ENCODE results near the gene LRRK2.
"Not testable (repeated sequence)": the region's sequence is repeated elsewhere in the genome, so short reads cannot be mapped to it uniquely, and the experiment has no call there.

LRRK2 gene

DNA sequence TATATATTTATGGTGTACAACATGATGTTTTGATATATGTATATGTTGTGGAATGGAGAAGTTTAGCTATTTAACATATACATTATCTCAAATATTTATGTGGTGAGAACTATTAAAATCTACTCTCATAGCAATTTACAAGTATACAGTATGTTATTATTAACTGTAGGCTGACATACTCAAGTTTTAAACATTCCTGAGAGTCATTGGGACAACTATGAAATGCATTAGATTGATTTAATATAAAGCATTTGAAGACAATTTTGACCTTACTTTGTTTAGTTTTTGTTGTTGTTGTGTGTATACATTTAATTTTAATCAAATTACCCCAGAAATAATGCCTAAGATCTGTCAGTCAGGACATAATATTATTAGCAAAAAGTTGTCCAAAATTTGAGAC is 99.5 kb downstream of the LRRK2 start:
- no peak for DNase-seq

- DNase-seq, result peak; percentile 25
Measured at GRCh38 chr12:40325349-40325960, 100.7 kb downstream of the LRRK2 start.

DNA sequence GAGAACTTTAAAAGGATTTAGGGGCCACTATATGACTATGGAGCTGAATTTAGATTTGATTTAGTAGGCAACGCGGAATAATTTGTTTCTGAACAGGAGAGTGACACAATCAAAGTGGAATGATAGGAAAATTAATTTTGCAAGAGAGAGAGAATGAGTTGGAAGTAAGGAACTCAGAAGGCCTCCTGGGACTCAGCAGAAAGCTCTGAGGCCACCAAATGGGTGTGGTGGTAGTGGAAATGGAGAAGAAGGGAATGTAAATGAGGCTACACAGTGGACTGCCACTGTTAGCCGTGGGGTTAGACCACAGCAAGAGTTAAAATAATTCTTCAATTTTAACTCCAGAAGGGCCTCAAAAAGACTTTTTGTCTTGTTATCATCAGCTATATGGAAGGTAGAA is 102.7 kb downstream of the LRRK2 start:
- no peak for DNase-seq

DNA sequence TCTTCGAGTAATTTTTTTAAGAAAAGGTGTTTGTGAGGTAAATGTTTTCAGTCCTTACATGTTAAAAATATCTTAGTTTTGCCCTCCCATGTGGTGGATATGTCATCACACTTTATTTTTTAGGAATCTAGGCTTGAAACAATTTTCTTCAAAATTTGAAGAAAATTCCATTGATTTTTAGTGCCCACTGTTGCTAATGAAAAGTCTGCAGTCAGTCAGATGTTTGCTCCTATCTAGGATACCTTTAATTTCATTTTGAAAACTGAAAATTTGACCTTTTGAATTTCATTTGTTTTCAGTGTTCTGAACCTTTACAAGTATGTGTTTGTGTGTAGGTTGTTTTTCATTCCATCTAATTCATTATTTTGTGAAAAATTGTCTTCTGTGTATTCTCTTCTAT is 105.4 kb downstream of the LRRK2 start:
- no peak for DNase-seq

GRCh38 chr12:40331886-40332285 is 107.1 kb downstream of the LRRK2 start:
- no peak for DNase-seq

DNA sequence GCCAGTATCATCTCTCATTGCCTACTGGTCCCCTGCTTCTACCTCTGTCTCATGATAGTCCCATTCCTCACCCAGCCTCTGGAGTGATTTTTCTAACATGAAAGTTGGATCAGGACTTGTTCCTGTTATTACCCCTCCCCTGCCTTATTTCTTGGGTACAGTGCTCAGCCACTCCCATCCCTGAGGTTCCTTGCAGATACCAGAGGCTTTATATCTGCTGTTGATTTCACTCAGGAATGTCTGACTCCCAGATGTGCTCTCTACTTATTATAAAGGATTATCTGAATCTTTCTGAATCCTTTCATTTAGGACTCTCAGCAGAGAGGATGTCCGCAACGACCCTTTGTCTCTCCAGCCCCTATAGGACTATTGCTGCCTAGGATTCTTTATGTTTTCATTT is 111.2 kb downstream of the LRRK2 start:
- no peak for DNase-seq

DNA sequence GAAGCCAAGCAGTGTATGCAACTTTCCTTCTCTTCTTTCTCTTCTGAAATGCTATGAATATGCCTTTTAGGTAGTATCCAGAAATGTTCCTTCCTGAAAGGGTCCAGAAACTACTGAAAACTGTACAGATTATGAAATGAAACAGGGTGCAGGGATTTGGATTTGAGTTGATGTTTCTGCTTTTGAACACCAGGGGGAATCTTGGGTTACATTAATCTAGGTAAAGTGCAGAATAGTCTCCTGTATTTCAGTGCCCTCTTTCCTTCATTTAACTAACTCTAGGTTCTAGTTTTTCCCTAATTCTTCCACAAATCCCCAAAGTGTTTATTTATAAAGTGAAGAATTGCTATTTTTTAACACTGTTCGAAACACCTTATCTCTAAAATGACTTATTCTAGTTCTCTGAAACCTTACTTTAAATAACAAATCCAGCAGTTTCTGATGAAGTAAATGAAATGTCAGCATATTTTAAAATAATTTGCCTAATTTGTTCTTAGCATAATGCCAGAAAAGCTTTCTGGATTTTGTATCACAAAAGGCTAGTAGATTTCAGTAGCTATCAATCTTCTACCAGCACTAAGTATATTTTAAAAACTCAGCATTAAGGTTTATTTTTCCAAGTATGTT is 111.9 kb downstream of the LRRK2 start:
- peak; percentile 6 for DNase-seq

GRCh38 chr12:40338071-40338470 is 113.3 kb downstream of the LRRK2 start:
- no peak for DNase-seq

DNA sequence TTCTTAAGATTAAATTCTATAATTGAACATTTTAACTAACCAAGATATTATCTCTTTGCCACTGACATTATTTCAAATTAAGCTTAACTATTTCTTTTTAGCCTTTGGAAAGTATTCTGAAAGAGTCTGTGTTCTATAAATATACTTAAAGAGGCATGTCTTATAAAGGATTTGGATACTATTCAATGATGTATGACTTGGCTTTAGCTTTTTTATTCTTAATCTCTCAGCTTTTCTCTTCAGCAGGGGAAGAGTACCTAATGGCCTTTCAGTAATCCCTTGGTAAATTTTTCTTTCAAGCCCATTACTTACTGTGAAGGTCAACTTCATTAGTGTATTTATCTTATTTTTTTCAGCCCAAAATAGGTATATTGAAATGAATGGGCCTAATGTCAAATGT is 113.8 kb downstream of the LRRK2 start:
- no peak for DNase-seq

- DNase-seq, result no peak
Measured at GRCh38 chr12:40342010-40342409, 117.2 kb downstream of the LRRK2 start.

DNA sequence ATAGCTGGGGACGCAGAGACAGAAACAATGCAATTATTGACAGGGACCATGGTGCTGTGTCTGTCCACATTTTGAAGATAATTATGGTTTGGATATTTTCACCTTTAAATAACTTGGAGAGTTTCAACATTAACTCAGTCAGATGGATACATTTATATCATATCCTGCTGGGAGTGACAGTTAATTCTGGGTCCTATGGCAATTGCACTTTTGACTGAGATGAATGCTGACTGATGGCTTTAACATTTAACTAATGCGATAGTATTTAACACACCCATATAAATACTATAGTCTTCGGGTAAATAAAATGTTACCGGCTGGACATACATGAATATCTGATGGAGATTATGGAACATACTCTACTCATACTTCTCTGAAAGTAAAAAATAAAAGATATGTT is 118.3 kb downstream of the LRRK2 start:
- no peak for DNase-seq

GRCh38 chr12:40344312-40344711 is 119.5 kb downstream of the LRRK2 start:
- no peak for DNase-seq

GRCh38 chr12:40351976-40352375 is 127.2 kb downstream of the LRRK2 start:
- DNase-seq, result no peak

DNA sequence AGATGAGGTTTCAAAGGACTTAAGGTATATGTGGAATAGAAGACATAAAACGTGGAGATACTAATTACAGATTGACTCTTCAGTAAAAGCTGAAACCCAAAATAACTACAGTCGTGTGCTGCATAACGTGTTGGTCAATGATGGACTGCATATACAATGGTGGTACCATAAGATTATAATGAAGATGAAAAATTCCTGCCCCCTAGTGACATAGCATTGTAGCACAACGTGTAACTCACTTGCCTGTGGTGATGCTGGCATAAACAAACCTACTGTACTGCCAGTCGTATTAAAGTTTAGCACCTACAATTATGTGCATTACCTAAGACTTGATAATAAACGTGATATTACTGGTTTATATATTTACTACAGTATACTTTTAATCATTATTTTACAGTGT is 150.3 kb downstream of the LRRK2 start:
- no peak for DNase-seq

DNA sequence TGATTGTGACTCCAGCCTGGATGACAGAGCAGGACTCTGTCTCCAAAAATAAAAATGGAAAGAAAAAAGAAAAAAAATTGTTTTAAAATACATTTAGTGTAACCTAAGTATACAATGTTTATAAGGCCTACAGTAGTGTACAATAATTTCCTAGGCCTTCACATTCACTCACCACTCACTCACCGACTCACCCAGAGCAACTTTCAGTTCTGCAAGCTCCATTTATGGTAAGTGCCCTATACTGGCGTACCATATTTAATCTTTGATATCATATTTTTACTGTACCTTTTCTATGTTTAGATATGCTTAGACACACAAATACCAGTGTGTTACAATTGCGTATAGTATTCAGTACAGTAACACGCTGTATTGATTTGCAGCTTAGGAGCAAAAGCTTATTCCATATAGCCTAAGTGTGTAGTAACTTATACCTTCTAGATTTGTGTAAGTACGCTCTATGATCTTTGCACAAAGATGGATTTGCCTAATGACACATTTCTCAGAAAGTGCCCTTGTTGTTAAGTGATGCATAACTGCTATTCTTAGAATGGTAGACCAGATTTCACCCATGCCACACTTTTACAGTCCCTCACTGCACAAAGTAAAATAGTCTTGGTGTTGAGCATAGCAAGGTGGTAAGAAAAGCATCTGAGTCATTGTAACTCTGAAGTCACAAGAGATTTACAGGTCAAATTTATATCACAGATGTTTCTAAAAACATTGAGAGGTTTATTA is 151.9 kb downstream of the LRRK2 start:
- DNase-seq, result no peak

- no peak for DNase-seq
Measured at GRCh38 chr12:40378691-40379090, 153.9 kb downstream of the LRRK2 start.

DNA sequence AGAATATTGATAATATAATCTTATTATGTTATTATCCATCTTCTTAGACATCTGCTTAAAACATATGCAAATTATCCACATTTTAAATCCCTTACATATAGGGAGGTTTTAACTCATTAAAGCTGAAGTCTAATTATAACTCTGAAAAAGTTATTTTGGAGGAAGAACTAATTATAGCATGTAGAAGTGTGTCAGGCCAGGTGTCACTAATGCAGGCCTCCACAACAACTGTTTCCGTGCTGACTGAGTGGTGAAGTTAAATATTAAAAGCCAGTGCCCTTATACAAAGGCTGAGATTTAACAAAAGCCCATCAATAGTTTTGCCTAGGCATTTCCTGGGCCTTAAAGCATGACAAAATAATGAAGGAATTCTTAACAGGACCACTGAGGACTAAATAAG is 157.4 kb downstream of the LRRK2 start:
- no peak for DNase-seq

DNA sequence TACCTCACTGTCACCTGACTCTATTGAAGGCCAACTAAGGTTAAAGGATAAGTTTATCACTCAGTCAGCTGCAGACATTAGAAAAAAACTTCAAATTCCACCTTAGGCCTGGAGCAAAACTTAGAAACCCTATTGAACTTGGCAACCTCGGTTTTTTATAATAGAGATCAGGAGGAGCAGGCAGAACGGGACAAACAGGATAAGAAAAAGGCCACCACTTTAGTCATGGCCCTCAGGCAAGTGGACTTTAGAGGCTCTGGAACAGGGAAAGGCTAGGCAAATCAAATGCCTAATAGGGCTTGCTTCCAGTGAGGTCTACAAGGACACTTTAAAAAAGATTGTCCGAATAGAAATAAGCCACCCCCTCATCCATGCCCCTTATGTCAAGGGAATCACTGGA is 162.5 kb downstream of the LRRK2 start:
- not testable (repeated sequence) for DNase-seq

- DNase-seq, result no peak
Measured at GRCh38 chr12:40390980-40391379, 166.2 kb downstream of the LRRK2 start.

- DNase-seq, result no peak
Measured at GRCh38 chr12:40393026-40393425, 168.2 kb downstream of the LRRK2 start.

- DNase-seq, result no peak
Measured at GRCh38 chr12:40399656-40400055, 174.9 kb downstream of the LRRK2 start.

GRCh38 chr12:40405419-40405818 is 180.6 kb downstream of the LRRK2 start:
- DNase-seq, result no peak

Data from kidney glomerular epithelial cell (primary cell).